NCI-H446 (cell line): ENCODE data around the gene NFATC3.
A peak's percentile ranks its signal among the peaks of the same experiment; 100 is the strongest.

Source experiments
- DNase-seq, 2 experiments: peaks; one replicate each; lab custom pipeline; 2025; lab: John Stamatoyannopoulos, UW

Gene NFATC3

DNA sequence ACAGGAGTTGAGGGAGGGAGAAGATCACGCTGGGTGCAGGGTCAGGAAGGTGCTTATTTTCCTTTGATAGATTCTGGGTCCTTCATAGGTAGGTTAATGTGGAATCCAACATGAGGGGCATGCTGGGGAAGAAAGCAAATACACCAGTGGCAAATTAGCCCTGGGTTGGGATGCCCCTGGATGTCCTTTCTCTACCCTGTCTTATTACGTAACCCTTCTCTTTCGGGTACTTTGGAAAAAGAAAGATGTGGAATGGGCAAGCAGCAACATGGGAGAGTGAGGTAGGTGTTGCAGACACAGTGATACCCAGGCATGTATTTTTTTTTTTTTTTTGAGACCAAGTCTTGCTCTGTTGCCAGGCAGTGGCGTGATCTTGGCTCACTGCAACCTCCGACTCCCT, 188.3 kb downstream of the NFATC3 start:
- DNase-seq: no peak

DNA sequence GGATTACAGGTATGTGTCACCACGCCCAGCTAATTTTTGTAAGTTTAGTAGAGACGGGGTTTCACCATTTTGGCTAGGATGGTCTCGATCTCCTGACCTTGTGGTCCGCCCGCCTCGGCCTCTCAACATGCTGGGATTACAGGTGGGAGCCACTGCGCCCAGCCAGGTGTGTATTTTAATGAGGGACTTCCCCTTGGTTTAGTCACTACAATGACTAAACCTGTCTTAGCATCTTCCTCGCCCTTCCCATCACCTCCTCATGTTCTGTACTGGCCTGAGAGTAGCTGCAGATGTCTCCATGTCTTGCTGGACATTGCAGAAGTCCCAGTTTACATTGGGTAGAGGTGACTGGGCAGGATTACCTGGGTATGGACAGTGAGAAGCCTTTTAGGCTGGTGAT, 188.7 kb downstream of the NFATC3 start:
- no peak for DNase-seq

DNA sequence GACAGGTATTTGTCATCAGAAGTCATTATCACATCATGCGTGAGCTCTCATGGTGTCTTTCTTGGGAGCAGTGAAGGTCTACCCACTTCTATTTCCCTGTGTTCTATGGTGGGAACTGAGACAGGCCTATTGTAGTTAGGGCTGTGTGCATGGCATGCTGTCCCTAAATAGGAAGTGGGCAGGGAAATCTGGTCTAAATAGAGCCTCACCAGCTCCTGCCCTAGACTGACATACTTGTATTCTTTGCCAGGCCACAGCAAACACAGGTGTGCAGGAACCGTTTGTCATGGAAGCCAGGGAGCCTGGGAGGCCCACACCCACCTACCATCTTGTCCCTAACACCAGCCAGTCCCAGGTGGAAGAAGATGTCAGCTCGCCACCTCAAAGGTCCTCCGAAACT, 189.3 kb downstream of the NFATC3 start:
- no peak for DNase-seq

DNA sequence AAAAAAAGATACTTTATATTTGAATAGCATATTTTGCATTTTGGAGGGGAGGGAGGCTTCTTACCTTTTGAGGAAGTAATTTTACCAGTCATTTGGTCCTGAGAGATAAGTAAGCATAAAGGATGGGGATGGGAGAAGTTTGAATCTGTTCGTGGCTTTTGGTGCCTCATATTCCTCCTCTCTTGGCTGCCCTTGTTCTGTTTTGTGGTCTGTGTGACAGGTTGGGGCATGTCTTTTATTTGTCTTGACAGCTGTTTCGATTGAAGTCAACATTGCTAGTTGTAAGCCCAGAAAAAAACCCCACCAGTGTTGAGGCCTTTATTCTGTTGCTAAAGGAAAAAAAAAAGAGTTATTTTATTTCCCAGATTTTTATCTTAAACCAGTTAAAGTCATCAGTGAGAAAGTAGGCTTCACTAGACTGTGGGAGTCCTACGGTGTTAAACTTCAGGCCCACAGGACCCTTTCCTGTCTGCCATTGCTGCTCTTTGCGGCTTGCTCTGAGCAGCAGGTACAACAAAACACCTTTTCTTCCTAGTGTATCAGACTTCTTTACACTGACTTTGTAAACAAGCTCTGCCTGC, 190.5 kb downstream of the NFATC3 start:
- peak; percentile 3 to 20 for DNase-seq

DNA sequence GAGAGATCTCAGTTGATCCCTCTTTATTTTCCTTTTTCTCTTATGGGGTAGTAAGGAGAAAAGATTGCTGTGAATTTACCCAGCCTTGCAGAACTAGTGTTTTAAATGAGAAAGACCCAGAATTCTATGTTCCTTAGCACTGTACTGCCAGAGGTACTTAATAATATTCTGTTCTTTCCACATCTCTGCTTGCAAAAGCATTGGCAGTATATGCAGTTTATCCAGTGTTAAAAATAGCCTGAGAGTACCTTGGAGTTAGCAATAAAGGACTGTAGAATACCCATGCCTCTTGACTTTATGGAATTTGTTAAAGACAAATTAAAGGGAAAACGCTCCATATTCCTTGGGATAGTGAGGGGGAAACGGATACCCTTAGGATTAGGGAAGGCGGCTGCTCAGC, 191.1 kb downstream of the NFATC3 start:
- DNase-seq: no peak
